GM13976 (cell line): ENCODE measurements around the gene INMT.

ENCODE experiments used
- DNase-seq: peaks from one replicate; pipeline ENCODE4 v3.0.0; 2012; ENCODE audit warnings: low spot score
- CTCF ChIP-seq: IDR thresholded peaks from 2 replicates; pipeline ENCODE4 v1.5.1; 2012; ENCODE audit warnings: borderline replicate concordance, mild to moderate bottlenecking; ENCODE audit not compliant: insufficient read depth; ENCODE audit errors: extremely low read depth, missing control alignments, control extremely low read depth
- in situ Hi-C: fragments of 300-500 bp; cut with MboI; formaldehyde crosslinking; loops from one replicate; pipeline ENCODE4 v1.12.0; 2022; ENCODE audit warnings: low sequenced_read_pairs, mixed read lengths, inconsistent platforms; ENCODE audit not compliant: unreplicated experiment

Gene INMT

GRCh38 chr7:30743371-30744074 is 8.4 kb upstream of the INMT start:
- TF ChIP-seq CTCF: no peak
- in situ Hi-C loops: no loop called here
- DNase-seq: no peak

- in situ Hi-C loops: no loop called here
- no peak for TF ChIP-seq CTCF
- no peak for DNase-seq
These were observed 7.9 kb upstream of the INMT start for GRCh38 chr7:30744075-30744417.

- DNase-seq: no peak
- TF ChIP-seq CTCF: no peak
- in situ Hi-C loops: no loop called here
These were observed 6.5 kb upstream of the INMT start for GRCh38 chr7:30745261-30745941.

- in situ Hi-C loops: no loop called here
- no peak for DNase-seq
These were observed 1.9 kb upstream of the INMT start for GRCh38 chr7:30750010-30750409.

GRCh38 chr7:30750683-30751650 is 968 bp upstream of the INMT start:
- in situ Hi-C loops: no loop called here
- no peak for DNase-seq
- no peak for TF ChIP-seq CTCF

More at GRCh38 chr7:30750010-30750409, 1.9 kb upstream of the INMT start:
- TF ChIP-seq CTCF: no peak

- in situ Hi-C loops: no loop called here
- no peak for TF ChIP-seq CTCF
- DNase-seq: no peak
These were observed 549 bp downstream of the INMT start for GRCh38 chr7:30752484-30752883.
